GM12892 (cell line): ENCODE measurements around the gene OXCT1.
"Not testable (repeated sequence)": the region's sequence is repeated elsewhere in the genome, so short reads cannot be mapped to it uniquely, and the experiment has no call there.

ENCODE experiments used
- DNase-seq: peaks from one replicate; pipeline ENCODE4 v3.0.0; 2011; ENCODE audit not compliant: insufficient read length
- FAIRE-seq: peaks from 2 replicates; lab custom pipeline; 2011; peaks lifted over from hg19 to GRCh38; lab: Jason Lieb, UNC
- POLR2A ChIP-seq: IDR thresholded peaks from 2 replicates; pipeline ENCODE4 v1.6.1; 2011; ENCODE audit warnings: low read depth, low read length, control low read depth
- POLR2AphosphoS5 ChIP-seq: IDR thresholded peaks from 2 replicates; pipeline ENCODE4 v1.6.1; 2011; ENCODE audit warnings: low read depth, low read length, control low read depth
- TAF1 ChIP-seq: IDR thresholded peaks from 2 replicates; pipeline ENCODE4 v1.6.1; 2011; ENCODE audit warnings: low read depth, mild to moderate bottlenecking, control low read depth, low read length, borderline replicate concordance

Gene OXCT1

DNA sequence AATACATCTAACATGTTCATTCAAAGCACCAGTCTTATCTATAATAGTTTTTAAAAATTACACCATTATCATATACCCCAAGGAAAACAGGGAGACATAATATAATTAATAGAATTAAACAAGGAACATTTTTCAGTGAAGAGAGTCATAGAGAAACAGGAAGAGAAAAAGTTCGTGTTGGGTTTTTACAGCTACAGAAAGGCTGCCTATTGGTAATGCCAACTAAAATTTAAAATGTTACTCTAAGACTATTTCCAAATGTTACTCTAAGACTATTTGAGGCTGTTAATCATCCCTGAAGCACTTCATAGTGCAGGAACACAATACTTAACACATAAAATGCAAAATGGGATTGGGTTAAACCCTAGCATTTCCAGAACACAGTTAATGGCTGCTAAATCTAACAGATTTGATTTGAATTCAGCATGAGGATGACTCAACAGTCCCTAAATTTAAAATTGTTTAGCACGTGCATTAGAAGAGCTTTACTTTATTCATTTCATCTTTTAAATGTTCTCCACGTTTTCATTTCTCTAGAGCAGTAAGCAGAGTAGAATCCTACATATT is 54.5 kb downstream of the OXCT1 start:
- DNase-seq (no peak), FAIRE-seq (peak; percentile 17)
- no peak for TF ChIP-seq POLR2A
- TF ChIP-seq POLR2AphosphoS5, result no peak
- no peak for TF ChIP-seq TAF1

DNA sequence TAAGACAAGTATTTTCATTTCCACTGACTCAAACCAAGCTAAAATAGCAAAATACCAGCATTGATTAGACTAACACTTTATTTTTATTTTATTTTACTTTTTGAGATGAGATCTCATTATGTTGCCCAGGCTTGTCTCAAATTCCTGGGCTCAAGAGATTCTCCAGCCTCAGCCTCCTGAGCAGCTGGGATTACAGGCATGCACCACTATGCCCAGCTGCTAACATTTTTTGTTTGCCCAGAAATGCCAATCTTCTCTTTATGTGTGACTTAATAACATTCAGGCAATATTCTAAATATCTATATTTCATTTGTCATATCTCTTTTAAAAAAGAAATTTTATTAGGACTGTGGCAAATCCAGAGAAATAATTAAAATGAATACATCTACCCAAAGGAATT is 55.0 kb downstream of the OXCT1 start:
- no peak for FAIRE-seq

DNA sequence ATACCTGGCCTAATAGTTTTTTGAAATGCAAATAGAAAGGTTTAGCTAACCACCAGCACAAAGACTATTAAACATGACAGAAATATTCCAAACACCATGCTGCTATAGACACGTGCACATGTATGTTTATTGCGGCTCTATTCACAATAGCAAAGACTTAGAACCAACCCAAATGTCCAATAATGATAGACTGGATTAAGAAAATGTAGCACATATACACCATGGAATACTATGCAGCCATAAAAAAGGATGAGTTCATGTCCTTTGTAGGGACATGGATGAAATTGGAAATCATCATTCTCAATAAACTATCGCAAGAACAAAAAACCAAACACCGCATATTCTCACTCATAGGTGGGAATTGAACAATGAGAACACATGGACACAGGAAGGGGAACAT is 55.9 kb downstream of the OXCT1 start:
- not testable (repeated sequence) for DNase-seq, FAIRE-seq

More for the DNA sequence above, 55.0 kb downstream of the OXCT1 start:
- DNase-seq, result no peak
- no peak for TF ChIP-seq POLR2A
- no peak for TF ChIP-seq POLR2AphosphoS5
- no peak for TF ChIP-seq TAF1

DNA sequence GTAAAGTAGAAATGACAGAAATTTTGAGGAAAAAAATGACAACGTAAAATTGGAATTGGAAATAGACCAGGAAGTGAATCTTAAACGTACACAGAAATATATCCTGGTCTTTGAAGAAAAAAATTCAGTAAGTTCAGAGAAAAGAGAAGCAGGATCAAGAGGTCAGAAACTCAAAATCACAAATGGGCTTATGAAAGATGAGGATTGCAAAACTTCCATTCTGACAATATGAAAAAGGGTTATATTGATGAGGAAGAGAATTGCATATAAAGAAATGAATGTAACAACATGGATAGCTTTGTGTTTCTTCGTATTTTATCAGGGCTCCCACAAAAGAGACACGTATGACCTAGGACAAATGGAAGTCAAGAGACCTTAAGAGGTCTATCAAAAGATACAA is 58.1 kb downstream of the OXCT1 start:
- no peak for TF ChIP-seq POLR2AphosphoS5
- TF ChIP-seq TAF1, result no peak
- no peak for TF ChIP-seq POLR2A
- no peak for DNase-seq
- FAIRE-seq, result no peak

DNA sequence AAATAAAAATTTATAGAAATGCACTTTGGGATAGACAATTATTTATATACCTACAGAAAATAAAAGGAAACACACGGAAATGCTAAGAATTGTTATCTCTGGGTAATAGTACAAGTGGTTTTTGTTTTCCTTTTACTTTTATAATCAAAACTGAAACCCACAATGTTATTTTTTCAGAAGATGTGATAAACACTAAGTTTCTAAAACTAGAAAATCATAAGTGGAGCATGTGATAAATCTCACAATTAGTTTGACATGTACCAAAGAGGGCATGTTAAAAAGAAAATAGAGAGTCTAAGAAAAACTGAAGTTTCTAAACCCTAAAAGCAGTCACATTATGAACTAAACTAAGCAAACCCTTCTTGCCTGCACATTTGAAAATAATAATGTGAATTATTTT is 61.1 kb downstream of the OXCT1 start:
- DNase-seq (no peak), FAIRE-seq (peak; percentile 5)
- TF ChIP-seq POLR2A (no peak), POLR2AphosphoS5 (no peak), TAF1 (no peak)

GRCh38 chr5:41808294-41808693 is 61.9 kb downstream of the OXCT1 start:
- FAIRE-seq, result no peak

GRCh38 chr5:41797662-41798061 is 72.6 kb downstream of the OXCT1 start:
- DNase-seq (no peak), FAIRE-seq (no peak)
- TF ChIP-seq TAF1 (no peak), POLR2A (no peak), POLR2AphosphoS5 (no peak)

More at GRCh38 chr5:41808294-41808693, 61.9 kb downstream of the OXCT1 start:
- TF ChIP-seq TAF1 (no peak), POLR2AphosphoS5 (no peak), POLR2A (no peak)
- DNase-seq, result no peak

DNA sequence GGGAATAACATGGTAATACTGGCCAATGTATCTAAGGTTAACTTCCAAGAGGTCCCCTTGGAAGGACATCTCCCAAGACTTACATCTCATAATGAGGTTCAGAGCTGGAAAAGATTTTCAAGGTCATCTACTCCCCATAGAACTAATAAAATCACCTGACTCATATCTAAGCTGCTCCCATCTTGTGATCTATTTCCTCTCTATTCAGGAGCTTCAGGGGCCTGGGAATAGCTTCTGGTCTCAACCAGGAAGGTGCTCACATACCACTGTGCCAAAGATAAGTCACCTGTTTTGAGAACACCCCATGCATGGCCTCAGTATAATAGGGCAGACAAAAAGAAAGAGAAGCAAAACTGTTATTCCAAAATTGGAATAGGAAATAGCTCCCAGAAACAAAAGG is 74.2 kb downstream of the OXCT1 start:
- TF ChIP-seq POLR2AphosphoS5, result no peak
- TF ChIP-seq TAF1, result no peak
- TF ChIP-seq POLR2A, result no peak
- FAIRE-seq (no peak), DNase-seq (no peak)

DNA sequence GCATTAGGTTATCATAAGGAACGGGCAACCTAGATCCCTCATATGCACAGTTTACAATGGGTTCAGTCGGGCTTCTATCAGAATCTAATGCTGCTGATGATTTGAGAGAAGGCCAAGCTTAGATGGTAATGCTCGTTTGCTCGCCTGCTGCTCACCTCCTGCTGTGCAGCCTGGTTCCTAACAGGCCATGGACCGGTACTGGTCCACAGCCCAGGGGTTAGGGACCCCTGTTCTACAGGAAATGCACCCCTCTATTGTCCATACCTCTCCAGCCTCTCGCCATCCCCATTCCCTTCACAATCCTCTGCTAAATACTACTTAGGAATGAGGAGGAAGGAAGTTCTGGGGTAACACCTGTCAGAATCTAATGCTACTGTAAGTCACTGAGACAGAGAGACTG is 75.1 kb downstream of the OXCT1 start:
- DNase-seq (no peak), FAIRE-seq (no peak)
- TF ChIP-seq POLR2AphosphoS5, result no peak
- no peak for TF ChIP-seq POLR2A
- TF ChIP-seq TAF1, result no peak

GRCh38 chr5:41794471-41794870 is 75.8 kb downstream of the OXCT1 start:
- FAIRE-seq (no peak), DNase-seq (no peak)
- TF ChIP-seq POLR2AphosphoS5, result no peak
- no peak for TF ChIP-seq POLR2A
- no peak for TF ChIP-seq TAF1

DNA sequence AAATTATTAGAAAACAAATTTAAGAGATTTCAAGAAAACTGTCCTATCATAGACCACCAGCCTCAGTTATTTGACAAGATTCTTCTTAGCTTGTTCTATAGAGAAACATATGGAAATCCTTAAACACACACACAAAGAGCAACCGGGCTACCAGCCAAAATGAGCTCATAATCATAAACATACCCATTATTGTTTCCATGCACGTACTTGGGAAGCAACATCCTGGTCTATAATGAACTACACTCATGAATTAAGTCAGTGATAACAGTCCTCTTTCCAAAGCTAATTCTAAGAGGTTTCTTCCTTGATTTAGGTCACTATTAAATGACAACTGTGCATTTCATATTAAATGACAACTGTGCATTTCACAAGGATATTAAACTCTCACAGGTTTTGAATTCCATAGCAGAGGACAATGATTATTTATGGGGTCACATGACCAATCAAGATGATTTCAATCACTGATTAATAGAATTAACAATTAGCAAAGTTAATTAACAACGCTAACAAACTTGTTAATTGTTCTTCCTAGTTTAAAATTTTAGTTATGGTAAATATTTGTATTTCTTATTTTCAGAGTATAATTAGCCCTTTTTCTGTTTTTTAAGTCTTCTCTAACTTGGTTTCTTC is 77.0 kb downstream of the OXCT1 start:
- FAIRE-seq (peak; percentile 17), DNase-seq (no peak)
- no peak for TF ChIP-seq POLR2A
- no peak for TF ChIP-seq POLR2AphosphoS5
- no peak for TF ChIP-seq TAF1

GRCh38 chr5:41790038-41790776 is 80.0 kb downstream of the OXCT1 start:
- FAIRE-seq (no peak), DNase-seq (no peak)
- TF ChIP-seq POLR2AphosphoS5 (no peak), TAF1 (no peak), POLR2A (no peak)
